IMR-90 (cell line): Measurements from ENCODE around the gene SSBP2. TPM values are rescaled to one million over a fixed set of nuclear protein-coding genes. Genes with fewer than 3 reads are reported as not detected.

ENCODE experiments used
- ATAC-seq: fragments of 200-7000 bp; cut with Tn5 transposase; 2 replicates; pipeline ENCODE4 v1.9.1; 2020; ENCODE audit warnings: low read depth, mild to moderate bottlenecking, moderate library complexity
- BruUV-seq: library from RNA; stranded (reverse); fragments of 400-500 nt; replicated peaks from 2 replicates; lab custom pipeline; 2021; lab: Mats Ljungman, UMichigan
- CTCF ChIA-PET: fragments of 300-600 bp; formaldehyde crosslinking; extraction: SDS; loops from one replicate; lab custom pipeline; 2021; ENCODE audit warnings: antibody characterized with exemption; lab: Yijun Ruan, JAX
- POLR2A ChIA-PET: fragments of 300-600 bp; sonication (Branson Sonifier 250); formaldehyde crosslinking; loops from one replicate; lab custom pipeline; 2022; ENCODE audit warnings: antibody characterized with exemption; ENCODE audit not compliant: unreplicated experiment; lab: Charles Lee
- DNase-seq: peaks from one replicate; pipeline ENCODE4 v3.0.0; 2013
- H2AFZ ChIP-seq: replicated peaks from 2 replicates; pipeline ENCODE3; 2013; ENCODE audit warnings: low read length, mild to moderate bottlenecking; ENCODE audit not compliant: poor library complexity
- H2AK5ac ChIP-seq: 2 replicates; pipeline ENCODE4 v1.6.1; 2013; ENCODE audit warnings: low read depth, low read length, inconsistent platforms
- H2AK9ac ChIP-seq: replicated peaks from 2 replicates; pipeline ENCODE3; 2013; ENCODE audit warnings: mild to moderate bottlenecking, low read depth, low read length, moderate library complexity; ENCODE audit not compliant: poor library complexity
- H2BK120ac ChIP-seq: 2 replicates; pipeline ENCODE4 v1.6.1; 2013; ENCODE audit warnings: low read depth, low read length, inconsistent platforms
- H2BK15ac ChIP-seq: 3 replicates; pipeline ENCODE4 v1.6.1; 2013; ENCODE audit warnings: low read depth, low read length, inconsistent platforms
- H2BK20ac ChIP-seq: 2 replicates; pipeline ENCODE4 v1.6.1; 2013; ENCODE audit warnings: low read depth, mild to moderate bottlenecking, inconsistent platforms, low read length, moderate library complexity
- H2BK5ac ChIP-seq: 2 replicates; pipeline ENCODE4 v1.6.1; 2013; ENCODE audit warnings: mild to moderate bottlenecking, low read depth, low read length, inconsistent platforms; ENCODE audit not compliant: poor library complexity, severe bottlenecking
- H3K14ac ChIP-seq: replicated peaks from 2 replicates; pipeline ENCODE4 v1.6.1; 2013; ENCODE audit warnings: low read depth, low read length, inconsistent platforms
- H3K18ac ChIP-seq: 2 replicates; pipeline ENCODE4 v1.6.1; 2013; ENCODE audit warnings: low read depth, low read length, control low read depth
- H3K23ac ChIP-seq: 2 replicates; pipeline ENCODE4 v1.6.1; 2013; ENCODE audit warnings: low read depth, low read length, inconsistent platforms
- H3K27ac ChIP-seq: 2 replicates; pipeline ENCODE4 v1.5.1; 2013; ENCODE audit warnings: mild to moderate bottlenecking, control low read depth, low read length; ENCODE audit not compliant: insufficient read depth
- H3K27me3 ChIP-seq: 2 replicates; pipeline ENCODE4 v1.6.1; 2013; ENCODE audit warnings: low read length; ENCODE audit not compliant: control insufficient read depth, insufficient read depth
- H3K36me3 ChIP-seq: 2 replicates; pipeline ENCODE4 v1.6.1; 2013; ENCODE audit warnings: low read length, mixed read lengths; ENCODE audit not compliant: control insufficient read depth, insufficient read depth
- H3K4ac ChIP-seq: 2 replicates; pipeline ENCODE4 v1.6.1; 2013; ENCODE audit warnings: low read depth, low read length, inconsistent platforms
- H3K4me1 ChIP-seq: 2 replicates; pipeline ENCODE4 v1.6.1; 2013; ENCODE audit warnings: low read length, mixed read lengths; ENCODE audit not compliant: control insufficient read depth, insufficient read depth
- H3K4me2 ChIP-seq: 2 replicates; pipeline ENCODE4 v1.6.1; 2013; ENCODE audit warnings: low read depth, mild to moderate bottlenecking, control low read depth, low read length, moderate library complexity
- H3K4me3 ChIP-seq: 2 replicates; pipeline ENCODE4 v1.5.1; 2013; ENCODE audit warnings: low read depth, mild to moderate bottlenecking, control low read depth, low read length, moderate library complexity; ENCODE audit not compliant: insufficient read depth
- H3K56ac ChIP-seq: 2 replicates; pipeline ENCODE4 v1.6.1; 2013; ENCODE audit warnings: low read length, inconsistent platforms; ENCODE audit not compliant: insufficient read depth; ENCODE audit errors: extremely low read depth
- H3K79me1 ChIP-seq, 2 experiments: 2 replicates each; pipeline ENCODE4 v1.6.1; 2013; ENCODE audit warnings: low read length in 2 of 2, inconsistent platforms in 1 of 2, low read depth in 1 of 2
- H3K9ac ChIP-seq: 2 replicates; pipeline ENCODE4 v1.6.1; 2013; ENCODE audit warnings: low read depth, low read length, control low read depth
- H3K9me1 ChIP-seq: 2 replicates; pipeline ENCODE4 v1.6.1; 2013; ENCODE audit warnings: low read length, inconsistent platforms; ENCODE audit not compliant: insufficient read depth
- H3K9me3 ChIP-seq: 2 replicates; pipeline ENCODE4 v1.6.1; 2013; ENCODE audit warnings: low read length; ENCODE audit not compliant: control insufficient read depth, insufficient read depth
- H4K20me1 ChIP-seq: 2 replicates; pipeline ENCODE4 v1.6.1; 2013; ENCODE audit warnings: low read length, inconsistent platforms; ENCODE audit not compliant: insufficient read depth
- H4K5ac ChIP-seq: 2 replicates; pipeline ENCODE4 v1.6.1; 2013; ENCODE audit warnings: mild to moderate bottlenecking, low read depth, low read length, control low read depth
- H4K8ac ChIP-seq, 2 experiments: 2 replicates each; pipeline ENCODE4 v1.6.1; 2013; ENCODE audit warnings: low read depth in 2 of 2, low read length in 2 of 2, control low read depth in 1 of 2, inconsistent platforms in 1 of 2
- H4K91ac ChIP-seq: 2 replicates; pipeline ENCODE4 v1.6.1; 2013; ENCODE audit warnings: low read depth, low read length, inconsistent platforms; ENCODE audit not compliant: insufficient read depth
- CEBPB ChIP-seq: IDR thresholded peaks from 2 replicates; pipeline ENCODE4 v1.6.1; 2012; ENCODE audit warnings: low read depth, low read length, improper control_type of control experiment
- CTCF ChIP-seq: conservative IDR thresholded peaks from 2 replicates; pipeline ENCODE4 v1.5.1; 2012; ENCODE audit warnings: mild to moderate bottlenecking, low read depth, low read length, improper control_type of control experiment
- ELK1 ChIP-seq: fragments of 150-350 bp; IDR thresholded peaks from 2 replicates; pipeline ENCODE4 v1.6.1; 2016; ENCODE audit warnings: low read depth, mild to moderate bottlenecking, low read length, moderate library complexity, borderline replicate concordance
- MXI1 ChIP-seq: IDR thresholded peaks from 2 replicates; pipeline ENCODE4 v1.6.1; 2012; ENCODE audit warnings: low read depth, mild to moderate bottlenecking, low read length, moderate library complexity, borderline replicate concordance
- NFE2L2 ChIP-seq: fragments of 150-350 bp; IDR thresholded peaks from 2 replicates; pipeline ENCODE4 v1.6.1; 2016; ENCODE audit warnings: low read depth, mild to moderate bottlenecking, low read length
- RFX5 ChIP-seq: IDR thresholded peaks from 2 replicates; pipeline ENCODE4 v1.8.0; 2012; ENCODE audit warnings: low read depth, mild to moderate bottlenecking, low read length, moderate library complexity
- SMC3 ChIP-seq: fragments of 150-350 bp; IDR thresholded peaks from 2 replicates; pipeline ENCODE4 v1.6.1; 2016; ENCODE audit warnings: low read depth, mild to moderate bottlenecking, antibody characterized with exemption, low read length, moderate library complexity
- WGBS, 2 experiments: methylation state at CpG; one replicate each; pipeline versions ENCODE4 v1.1.5 to v1.1.7; 2013; ENCODE audit warnings: missing lambda C conversion rate in 2 of 2; ENCODE audit not compliant: insufficient read length in 1 of 2; ENCODE audit errors: extremely low coverage in 2 of 2; 5-methylcytosine and 5-hydroxymethylcytosine counted together
- dilution Hi-C: fragments of 300-500 bp; cut with HindIII; formaldehyde crosslinking; loops from one replicate; pipeline ENCODE4 v1.14.3; 2018; ENCODE audit warnings: low sequenced_read_pairs; ENCODE audit not compliant: unreplicated experiment
- in situ Hi-C: fragments of 300-500 bp; cut with MboI; formaldehyde crosslinking; loops from 3 replicates; pipeline ENCODE4 v1.14.3; 2019; ENCODE audit warnings: low sequenced_read_pairs, inconsistent platforms, mixed read lengths
- intact Hi-C: fragments of 100-400 bp; cut with micrococcal nuclease; formaldehyde crosslinking; loops from 2 replicates; pipeline ENCODE4 v1.10.0; 2022
- polyA plus RNA-seq, 3 experiments: library from polyadenylated mRNA; depleted of rRNA; stranded (reverse); fragments of >200 nt; gene quantifications; 2 replicates each; pipeline ENCODE4 v1.2.3, GENCODE V29; 2012; ENCODE audit warnings: low replicate concordance in 1 of 3
- total RNA-seq: library from RNA; depleted of rRNA; stranded (reverse); fragments of >200 nt; gene quantifications from 2 replicates; pipeline ENCODE4 v1.2.3, GENCODE V29; 2012

The SSBP2 gene
- total and polyA plus RNA-seq, 2 of the 4 experiments (the other 2 are of a cell fraction) = 38.4 to 42.7 TPM

- Histone ChIP-seq H2BK120ac (no peak overlapping the region), H2AK5ac (no peak overlapping the region), H3K4me2 (no peak overlapping the region), H4K91ac (no peak overlapping the region), H3K9me3 (no peaks in the 10 kb centered on the region), H4K5ac (no peak overlapping the region), H3K4me3 (no peak overlapping the region), H3K9me1 (no peaks in the 10 kb centered on the region), H3K27ac (no peak overlapping the region), H3K4me1 (0 out of 2 replicates have a peak, but pooled peaks cover 2% of the 10 kb centered on the region), H2BK5ac (no peak overlapping the region), H3K79me1 (peaks cover 8 to 9% of the 10 kb centered on the region in 2 experiments; a peak in 3 of 4 replicates), H3K9ac (no peak overlapping the region), H3K4ac (no peak overlapping the region), H3K56ac (no peak overlapping the region), H2BK20ac (no peak overlapping the region), H3K23ac (no peak overlapping the region), H3K14ac (no peak overlapping the region), H3K36me3 (no peaks in the 10 kb centered on the region), H4K20me1 (no peaks in the 10 kb centered on the region), H2AFZ (no peak overlapping the region), H3K27me3 (no peaks in the 10 kb centered on the region), H3K18ac (no peak overlapping the region), H2BK15ac (no peak overlapping the region), H2AK9ac (no peak overlapping the region), H4K8ac (no peak overlapping the region)
- TF ChIP-seq MXI1 = no peak
- no peak for TF ChIP-seq SMC3
- no peak for TF ChIP-seq RFX5
- no peak for TF ChIP-seq CEBPB
- TF ChIP-seq NFE2L2 = no peak
- no peak for TF ChIP-seq CTCF
- no peak for TF ChIP-seq ELK1
- in situ Hi-C loops = no loop called here
- ChIA-PET POLR2A (no interaction called here), CTCF (interaction anchor here (1.0 kb wide), 1 partner anchor 162 kb away, joined by 3 read pairs; no protein-coding TSS in a partner anchor)
- WGBS, 2 experiments = no CpG with 5 or more reads among the region's 1 CpG
- no TSS peak for BruUV-seq
- ATAC-seq (peak; percentile 32; the same call in 1 of the 2 replicates), DNase-seq (no peak)
- intact Hi-C loops = no loop called here
- dilution Hi-C loops = no loop called here
Measured at GRCh38 chr5:81726297-81726696, 24.6 kb downstream of the SSBP2 start.
